ENCODE measurements around the gene BBS4.

The BBS4 gene

DNA sequence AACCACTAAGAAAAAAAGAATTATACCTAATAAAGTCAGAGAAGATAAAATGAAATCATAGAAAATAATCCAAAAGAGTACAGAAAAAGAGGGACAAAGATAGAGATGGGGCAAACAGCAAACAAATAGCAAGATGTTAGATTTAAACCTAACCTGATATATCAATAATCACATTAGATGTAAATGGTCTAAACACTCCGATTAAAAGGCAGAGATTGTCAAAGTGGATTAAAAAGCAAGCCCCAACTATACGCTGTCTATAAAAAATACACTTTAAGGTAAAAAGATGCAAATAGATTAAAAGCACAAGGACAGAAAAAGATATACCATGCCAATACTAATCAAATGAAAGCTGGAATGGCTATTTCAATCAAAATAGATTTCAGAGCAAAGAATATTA, 80.8 kb downstream of the BBS4 start:
- CTCF ChIA-PET, result interaction anchor here (0.5 to 0.6 kb wide), 2 partner anchors 428 to 508 kb away, joined by 5 to 8 read pairs; no protein-coding TSS in a partner anchor
- POLR2A ChIA-PET (ENCODE audit: low non-redundant PET), result no interaction called here
- no peak overlapping the region for H3K27ac ChIP-seq
- TF ChIP-seq, protein P1, sequence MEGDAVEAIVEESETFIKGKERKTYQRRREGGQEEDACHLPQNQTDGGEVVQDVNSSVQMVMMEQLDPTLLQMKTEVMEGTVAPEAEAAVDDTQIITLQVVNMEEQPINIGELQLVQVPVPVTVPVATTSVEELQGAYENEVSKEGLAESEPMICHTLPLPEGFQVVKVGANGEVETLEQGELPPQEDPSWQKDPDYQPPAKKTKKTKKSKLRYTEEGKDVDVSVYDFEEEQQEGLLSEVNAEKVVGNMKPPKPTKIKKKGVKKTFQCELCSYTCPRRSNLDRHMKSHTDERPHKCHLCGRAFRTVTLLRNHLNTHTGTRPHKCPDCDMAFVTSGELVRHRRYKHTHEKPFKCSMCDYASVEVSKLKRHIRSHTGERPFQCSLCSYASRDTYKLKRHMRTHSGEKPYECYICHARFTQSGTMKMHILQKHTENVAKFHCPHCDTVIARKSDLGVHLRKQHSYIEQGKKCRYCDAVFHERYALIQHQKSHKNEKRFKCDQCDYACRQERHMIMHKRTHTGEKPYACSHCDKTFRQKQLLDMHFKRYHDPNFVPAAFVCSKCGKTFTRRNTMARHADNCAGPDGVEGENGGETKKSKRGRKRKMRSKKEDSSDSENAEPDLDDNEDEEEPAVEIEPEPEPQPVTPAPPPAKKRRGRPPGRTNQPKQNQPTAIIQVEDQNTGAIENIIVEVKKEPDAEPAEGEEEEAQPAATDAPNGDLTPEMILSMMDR (conservative IDR thresholded peaks at IDR 0.05; ENCODE audit: low read depth), result no peak
- DNase-seq (ENCODE audit: low spot score), result no peak

DNA sequence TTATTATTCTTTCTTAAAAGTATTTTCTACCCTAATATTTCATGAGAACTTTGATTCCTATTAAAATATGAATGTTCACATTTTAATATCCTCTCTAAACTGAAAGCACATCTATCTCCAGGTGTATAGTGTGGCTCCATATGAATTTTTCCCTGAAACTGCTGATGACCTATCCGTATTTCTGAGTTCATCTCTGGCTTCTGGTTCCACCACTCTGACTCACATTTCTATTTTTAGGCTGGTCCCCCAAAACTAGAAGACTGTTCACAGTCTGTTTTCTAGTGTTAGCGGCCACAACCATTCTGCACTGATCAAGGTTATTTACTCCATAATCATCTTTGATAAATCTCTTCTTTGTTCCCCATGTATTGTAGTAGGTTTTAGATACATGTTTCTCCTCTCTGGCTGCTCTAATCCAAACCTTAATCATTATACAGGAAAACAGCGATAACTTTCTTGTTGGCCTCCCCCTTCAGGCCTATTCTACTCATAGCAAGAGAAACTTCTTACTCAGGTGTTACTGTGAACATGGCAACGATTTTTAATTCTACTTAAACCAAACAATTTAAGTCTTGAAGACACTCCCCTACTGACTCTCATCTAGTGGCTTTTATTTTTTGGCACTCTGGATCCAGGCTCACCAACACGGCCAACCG, 84.8 kb downstream of the BBS4 start:
- no peak for DNase-seq (ENCODE audit: low spot score)
- ChIA-PET POLR2A (ENCODE audit: low non-redundant PET) (no interaction called here), CTCF (no interaction called here)
- TF ChIP-seq, protein P1 (conservative IDR thresholded peaks at IDR 0.05; ENCODE audit: low read depth), result no peak
- H3K27ac ChIP-seq, result no peak overlapping the region

DNA sequence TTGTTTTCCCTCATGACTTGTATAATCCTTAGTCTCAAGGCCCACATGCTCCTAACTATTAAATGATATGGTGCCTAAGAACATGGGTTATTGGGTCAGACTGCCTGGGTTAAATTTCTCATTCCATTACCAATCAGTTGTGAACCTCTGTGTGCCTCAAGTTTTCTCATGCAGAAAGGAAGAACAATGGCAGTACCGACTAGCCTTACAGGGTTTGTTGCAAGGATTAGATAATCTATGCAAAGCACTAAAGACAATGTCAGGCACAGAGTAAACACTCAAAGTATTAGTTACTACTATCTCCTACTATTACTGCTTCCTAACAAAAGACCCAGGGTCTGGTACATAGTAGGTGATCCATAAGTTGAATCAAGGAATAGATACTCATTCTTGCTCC, 85.3 kb downstream of the BBS4 start:
- no peak for DNase-seq (ENCODE audit: low spot score)
- TF ChIP-seq, protein P1 (conservative IDR thresholded peaks at IDR 0.05; ENCODE audit: low read depth), result no peak
- POLR2A ChIA-PET (ENCODE audit: low non-redundant PET), result no interaction called here
- CTCF ChIA-PET, result no interaction called here
- H3K27ac ChIP-seq, result no peak overlapping the region

DNA sequence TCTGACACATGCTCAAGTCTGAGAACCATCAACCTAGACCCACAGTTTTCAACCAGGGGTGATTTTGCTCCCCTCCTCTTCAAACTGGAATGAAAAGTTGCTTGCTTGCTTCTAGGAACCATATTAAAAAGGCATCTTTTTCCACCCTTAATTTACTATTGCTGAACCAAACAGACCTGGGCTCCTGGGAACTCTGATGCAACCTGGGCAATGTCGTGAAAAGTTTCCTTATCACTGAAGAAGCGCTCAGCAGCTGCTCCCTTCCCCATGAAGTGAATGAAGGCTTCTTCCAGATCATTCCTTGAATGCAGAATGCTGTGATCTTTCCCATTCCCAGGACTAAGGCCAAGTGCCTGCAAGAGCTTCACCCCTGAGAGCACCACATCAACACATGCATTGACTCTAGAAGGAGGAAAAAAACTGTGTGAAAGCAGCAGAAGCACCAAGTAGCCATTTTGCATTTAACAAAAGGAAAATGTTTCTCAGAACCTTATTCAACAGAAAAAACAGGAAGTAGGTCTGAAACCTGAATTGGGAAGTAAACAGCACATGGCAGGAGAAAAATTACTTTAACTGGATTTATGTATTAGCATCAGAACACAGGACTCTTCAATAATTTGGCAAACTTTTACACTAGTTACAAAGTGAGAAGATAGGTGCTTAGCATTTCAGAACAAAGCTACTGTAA, 88.8 kb downstream of the BBS4 start:
- POLR2A ChIA-PET (ENCODE audit: low non-redundant PET), result no interaction called here
- CTCF ChIA-PET, result no interaction called here
- H3K27ac ChIP-seq, result no peak overlapping the region
- DNase-seq (ENCODE audit: low spot score), result no peak
- TF ChIP-seq, protein P1 (conservative IDR thresholded peaks at IDR 0.05; ENCODE audit: low read depth), result no peak

DNA sequence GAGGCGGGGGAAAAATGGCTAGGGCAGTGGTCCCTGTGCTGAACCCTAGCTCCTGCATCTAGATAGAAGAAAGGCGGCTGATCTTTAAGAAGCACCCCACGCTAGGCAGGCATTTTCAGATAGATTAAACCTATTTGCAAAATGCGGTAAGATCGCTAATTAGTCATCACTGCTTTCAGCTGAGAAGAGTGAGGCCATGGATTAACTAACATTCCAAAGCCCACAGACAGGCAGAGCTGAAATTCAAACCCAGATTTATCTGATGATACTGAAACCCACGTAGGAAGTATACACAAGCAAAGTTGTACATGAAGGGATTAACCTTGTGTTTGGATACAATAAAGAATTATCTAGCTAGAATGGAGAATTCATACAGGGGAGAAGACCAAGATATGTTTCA, 92.8 kb downstream of the BBS4 start:
- TF ChIP-seq, protein P1 (conservative IDR thresholded peaks at IDR 0.05; ENCODE audit: low read depth), result no peak
- ChIA-PET POLR2A (ENCODE audit: low non-redundant PET) (no interaction called here), CTCF (interaction anchor here (0.6 kb wide), 1 partner anchor 458 kb away, joined by 3 read pairs; no protein-coding TSS in a partner anchor)
- no peak for DNase-seq (ENCODE audit: low spot score)
- no peak overlapping the region for H3K27ac ChIP-seq

DNA sequence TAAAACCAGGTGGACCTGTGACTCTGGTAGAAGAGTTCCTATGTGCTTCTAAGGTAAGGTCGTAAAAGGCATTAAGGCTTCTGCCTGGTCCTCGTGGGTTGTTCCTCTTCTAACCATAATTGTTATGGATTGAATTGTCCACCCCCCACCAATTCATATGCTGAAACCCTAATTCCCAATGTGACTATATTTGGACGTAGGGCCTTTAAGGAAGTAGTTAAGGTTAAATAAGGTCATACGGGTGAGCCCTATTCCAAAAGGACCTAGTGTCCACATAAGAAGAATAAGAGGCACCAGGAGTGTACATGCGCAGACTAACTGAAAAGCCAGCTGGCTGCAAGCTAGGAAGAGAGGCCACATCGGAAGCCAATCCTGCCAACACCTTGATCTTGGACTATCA, 95.6 kb downstream of the BBS4 start:
- POLR2A ChIA-PET (ENCODE audit: low non-redundant PET), result no interaction called here
- no peak for DNase-seq (ENCODE audit: low spot score)
- no peak overlapping the region for H3K27ac ChIP-seq
- CTCF ChIA-PET, result no interaction called here
- TF ChIP-seq, protein P1 (conservative IDR thresholded peaks at IDR 0.05; ENCODE audit: low read depth), result no peak

Data from RWPE1 (cell line).